Measurements from ENCODE around the gene RTN4.

DNA sequence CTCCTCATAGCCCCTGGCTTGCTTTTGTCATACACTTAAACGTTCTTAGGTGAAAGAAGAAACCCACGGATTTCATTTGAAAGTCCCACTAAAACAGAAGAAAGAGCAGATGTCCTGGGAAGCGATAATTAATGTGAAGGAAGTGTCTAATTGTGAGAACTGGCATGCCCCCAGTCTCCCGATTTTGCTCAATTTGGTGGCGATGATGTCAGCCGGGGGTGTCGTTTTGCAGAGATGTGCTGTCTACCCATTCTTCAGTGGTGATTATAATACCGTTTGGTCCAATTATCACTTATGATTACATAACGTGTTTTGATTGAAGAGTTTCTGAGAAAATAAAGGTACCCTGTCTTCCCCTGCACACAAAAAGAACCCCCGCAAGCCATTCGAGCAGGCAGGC lies 103.1 kb downstream of the RTN4 start:
- TF ChIP-seq CTCF (IDR thresholded peaks at IDR 0.05): no peak
- TF ChIP-seq POLR2A (IDR thresholded peaks at IDR 0.05): no peak
